H1 (cell line): Measurements from ENCODE around the gene MID1. TPM values are rescaled to one million over a fixed set of nuclear protein-coding genes. Genes with fewer than 3 reads are reported as not detected.

Experiments
- CTCF ChIA-PET: fragments of 300-600 bp; sonication (Branson Sonifier 250); formaldehyde crosslinking; loops from one replicate; lab custom pipeline; 2021; ENCODE audit not compliant: partially characterized antibody; lab: Charles Lee
- POLR2A ChIA-PET: fragments of 300-600 bp; sonication (Branson Sonifier 250); formaldehyde crosslinking; loops from one replicate; lab custom pipeline; 2021; ENCODE audit warnings: inconsistent platforms; ENCODE audit not compliant: partially characterized antibody; lab: Charles Lee
- DNase-seq, 2 experiments: peaks; one replicate each; pipeline versions ENCODE4 v3.0.0 to v3.0.0-alpha.2; 2010 to 2022; ENCODE audit warnings: low spot score in 2 of 2, low read depth in 1 of 2, mixed read lengths in 1 of 2
- FAIRE-seq: peaks from 2 replicates; lab custom pipeline; 2011; peaks lifted over from hg19 to GRCh38; lab: Jason Lieb, UNC
- H2AFZ ChIP-seq: 2 replicates; pipeline ENCODE4 v1.8.1; 2012; ENCODE audit warnings: low read length, inconsistent platforms
- H2AK5ac ChIP-seq: 2 replicates; pipeline ENCODE4 v1.6.1; 2013; ENCODE audit warnings: low read depth, low read length
- H2BK120ac ChIP-seq: replicated peaks from 2 replicates; pipeline ENCODE3; 2013; ENCODE audit warnings: low read depth, low read length, inconsistent platforms
- H2BK12ac ChIP-seq: 2 replicates; pipeline ENCODE4 v1.6.1; 2013; ENCODE audit warnings: low read depth, low read length
- H2BK15ac ChIP-seq: 2 replicates; pipeline ENCODE4 v1.6.1; 2013; ENCODE audit warnings: low read length
- H2BK20ac ChIP-seq: 2 replicates; pipeline ENCODE4 v1.6.1; 2013; ENCODE audit warnings: low read length
- H2BK5ac ChIP-seq: 2 replicates; pipeline ENCODE4 v1.6.1; 2013; ENCODE audit warnings: low read depth, low read length
- H3K14ac ChIP-seq: 2 replicates; pipeline ENCODE4 v1.6.1; 2013; ENCODE audit warnings: inconsistent platforms; ENCODE audit not compliant: insufficient read length
- H3K18ac ChIP-seq: 2 replicates; pipeline ENCODE4 v1.6.1; 2013; ENCODE audit warnings: low read length; ENCODE audit errors: extremely low read depth
- H3K23ac ChIP-seq: 2 replicates; pipeline ENCODE4 v1.6.1; 2013; ENCODE audit warnings: inconsistent platforms; ENCODE audit not compliant: insufficient read length
- H3K23me2 ChIP-seq: 2 replicates; pipeline ENCODE4 v1.6.1; 2013; ENCODE audit warnings: low read depth, low read length
- H3K27ac ChIP-seq: 2 replicates; pipeline ENCODE4 v1.6.1; 2011; ENCODE audit warnings: low read depth, low read length, inconsistent platforms
- H3K27me3 ChIP-seq, 4 experiments: replicated peaks in 1 of 4; 1 replicate in 1 of 4; 2 replicates in 3 of 4; pipeline versions ENCODE4 v1.6.1 to v1.8.1; 2011 to 2013; ENCODE audit warnings: low read length in 3 of 4, mild to moderate bottlenecking in 3 of 4, inconsistent platforms in 2 of 4, mixed read lengths in 2 of 4, moderate library complexity in 1 of 4; ENCODE audit not compliant: control insufficient read depth in 3 of 4, insufficient read depth in 3 of 4; ENCODE audit errors: extremely low read depth in 1 of 4
- H3K36me3 ChIP-seq, 4 experiments: 2 replicates each; pipeline versions ENCODE4 v1.6.1 to v1.8.1; 2011 to 2013; ENCODE audit warnings: mild to moderate bottlenecking in 4 of 4, low read length in 3 of 4, moderate library complexity in 2 of 4, control low read depth in 1 of 4, inconsistent platforms in 1 of 4; ENCODE audit not compliant: insufficient read depth in 4 of 4, control insufficient read depth in 2 of 4
- H3K4ac ChIP-seq: replicated peaks from 2 replicates; pipeline ENCODE3; 2013; ENCODE audit warnings: low read length, low read depth, mixed read lengths, inconsistent platforms; ENCODE audit not compliant: insufficient read length
- H3K4me1 ChIP-seq, 4 experiments: replicated peaks in 1 of 4; 1 replicate in 1 of 4; 2 replicates in 3 of 4; pipeline versions ENCODE4 v1.6.1 to v1.8.1; 2011 to 2013; ENCODE audit warnings: low read length in 3 of 4, inconsistent platforms in 2 of 4, mixed read lengths in 1 of 4; ENCODE audit not compliant: insufficient read depth in 4 of 4, control insufficient read depth in 3 of 4
- H3K4me2 ChIP-seq, 2 experiments: 2 replicates each; pipeline versions ENCODE4 v1.6.1 to v1.8.1; 2011 to 2013; ENCODE audit warnings: low read depth in 2 of 2, low read length in 2 of 2, control low read depth in 1 of 2, inconsistent platforms in 1 of 2, mild to moderate bottlenecking in 1 of 2; ENCODE audit not compliant: insufficient read depth in 1 of 2
- H3K4me3 ChIP-seq, 4 experiments: fragments of 200-600, 300-600 bp in 1 of 4; sonication (generic), shearing (Covaris generic), sonication (Bioruptor Twin) in 1 of 4; 2 replicates each; pipeline versions ENCODE4 v1.5.1 to v1.8.1; 2011 to 2016; ENCODE audit warnings: low read length in 4 of 4, low read depth in 3 of 4, control low read depth in 2 of 4, inconsistent platforms in 2 of 4, mild to moderate bottlenecking in 2 of 4, mixed read lengths in 1 of 4, moderate library complexity in 1 of 4; ENCODE audit not compliant: insufficient read depth in 2 of 4; ENCODE audit errors: extremely low read depth in 1 of 4
- H3K56ac ChIP-seq: replicated peaks from 2 replicates; pipeline ENCODE3; 2013; ENCODE audit warnings: low read depth, mild to moderate bottlenecking, mixed read lengths, low read length, inconsistent platforms; ENCODE audit not compliant: insufficient read length
- H3K79me1 ChIP-seq: 2 replicates; pipeline ENCODE4 v1.6.1; 2013; ENCODE audit warnings: low read depth, low read length, control low read depth
- H3K79me2 ChIP-seq, 2 experiments: 2 replicates each; pipeline versions ENCODE4 v1.6.1 to v1.8.1; 2012 to 2013; ENCODE audit warnings: low read length in 2 of 2, mild to moderate bottlenecking in 2 of 2, inconsistent platforms in 1 of 2; ENCODE audit not compliant: insufficient read depth in 2 of 2, control insufficient read depth in 1 of 2
- H3K9ac ChIP-seq, 4 experiments: replicated peaks in 1 of 4; 1 replicate in 1 of 4; 2 replicates in 3 of 4; pipeline versions ENCODE4 v1.6.1 to v1.8.1; 2011 to 2013; ENCODE audit warnings: low read depth in 3 of 4, low read length in 3 of 4, control low read depth in 2 of 4, mild to moderate bottlenecking in 2 of 4, moderate library complexity in 2 of 4, inconsistent platforms in 1 of 4; ENCODE audit errors: extremely low read depth in 1 of 4
- H3K9me3 ChIP-seq, 2 experiments: 2 replicates each; pipeline versions ENCODE4 v1.6.1 to v1.8.1; 2012 to 2013; ENCODE audit warnings: mild to moderate bottlenecking in 2 of 2, moderate library complexity in 2 of 2, control low read depth in 1 of 2, inconsistent platforms in 1 of 2, low read depth in 1 of 2, low read length in 1 of 2, mixed read lengths in 1 of 2; ENCODE audit not compliant: insufficient read depth in 2 of 2
- H4K20me1 ChIP-seq, 2 experiments: replicated peaks in 1 of 2; 2 replicates each; pipeline versions ENCODE3 to v1.8.1; 2011 to 2013; ENCODE audit warnings: inconsistent platforms in 2 of 2, low read length in 2 of 2, mild to moderate bottlenecking in 1 of 2; ENCODE audit not compliant: insufficient read depth in 2 of 2, control insufficient read depth in 1 of 2
- H4K5ac ChIP-seq: 2 replicates; pipeline ENCODE4 v1.6.1; 2013; ENCODE audit warnings: low read length, low read depth, mixed read lengths, inconsistent platforms; ENCODE audit not compliant: insufficient read length
- H4K8ac ChIP-seq: 2 replicates; pipeline ENCODE4 v1.8.0; 2013; ENCODE audit warnings: mild to moderate bottlenecking, moderate library complexity, low read length, inconsistent platforms; ENCODE audit not compliant: insufficient read depth; ENCODE audit errors: extremely low read depth
- H4K91ac ChIP-seq: replicated peaks from 2 replicates; pipeline ENCODE3; 2013; ENCODE audit warnings: low read length, mixed read lengths, inconsistent platforms; ENCODE audit not compliant: insufficient read length
- ASH2L ChIP-seq: fragments of 200-600, 300-600 bp; sonication (generic); IDR thresholded peaks from one replicate; pipeline ENCODE4 v1.7.1; 2017; ENCODE audit warnings: low read length
- ATF3 ChIP-seq: IDR thresholded peaks from 2 replicates; pipeline ENCODE4 v1.6.1; 2011; ENCODE audit warnings: low read depth, mild to moderate bottlenecking, low read length; ENCODE audit not compliant: insufficient read depth
- BRCA1 ChIP-seq: IDR thresholded peaks from 2 replicates; pipeline ENCODE4 v1.6.1; 2012; ENCODE audit warnings: low read depth, low read length, improper control_type of control experiment
- CREB1 ChIP-seq: IDR thresholded peaks from 2 replicates; pipeline ENCODE4 v1.6.1; 2012; ENCODE audit warnings: inconsistent platforms
- CTBP2 ChIP-seq: IDR thresholded peaks from 2 replicates; pipeline ENCODE4 v1.7.0; 2011; ENCODE audit warnings: borderline replicate concordance, mild to moderate bottlenecking, moderate library complexity, mixed read lengths, low read length; ENCODE audit not compliant: insufficient read depth, insufficient read length
- EP300 ChIP-seq, 2 experiments: IDR thresholded peaks; 1 replicate in 1 of 2; 2 replicates in 1 of 2; pipeline ENCODE4 v1.6.1; 2011 to 2012; ENCODE audit warnings: low read depth in 2 of 2, low read length in 2 of 2, mild to moderate bottlenecking in 2 of 2, borderline replicate concordance in 1 of 2, inconsistent platforms in 1 of 2, moderate library complexity in 1 of 2
- EZH2 ChIP-seq: fragments of 200-600 bp; sonication (generic); IDR thresholded peaks from 2 replicates; pipeline ENCODE4 v1.7.1; 2012; ENCODE audit warnings: low read depth, mild to moderate bottlenecking, moderate library complexity, low read length, inconsistent platforms; ENCODE audit not compliant: severe bottlenecking
- JUN ChIP-seq: IDR thresholded peaks from 2 replicates; pipeline ENCODE4 v1.6.1; 2011; ENCODE audit warnings: low read depth, mild to moderate bottlenecking, improper control_type of control experiment, low read length
- RFX5 ChIP-seq: IDR thresholded peaks from 2 replicates; pipeline ENCODE4 v1.6.1; 2011; ENCODE audit warnings: low read depth, low read length, improper control_type of control experiment, borderline replicate concordance
- RXRA ChIP-seq: IDR thresholded peaks from 2 replicates; pipeline ENCODE4 v1.6.1; 2011; ENCODE audit warnings: low read depth, mild to moderate bottlenecking, low read length, moderate library complexity; ENCODE audit not compliant: insufficient read depth
- TCF12 ChIP-seq: IDR thresholded peaks from 2 replicates; pipeline ENCODE4 v1.6.1; 2011; ENCODE audit warnings: low read depth, mild to moderate bottlenecking, low read length
- ZNF274 ChIP-seq: IDR thresholded peaks from 2 replicates; pipeline ENCODE4 v1.7.0; 2012; ENCODE audit warnings: low read length, borderline replicate concordance; ENCODE audit errors: extremely low read depth
- WGBS, 2 experiments: shearing (Covaris generic) in 1 of 2; methylation state at CpG; one replicate each; pipeline versions ENCODE4 v1.1.6 to v1.1.7; 2013 to 2015; ENCODE audit warnings: low lambda C conversion rate in 2 of 2, mixed read lengths in 2 of 2, inconsistent platforms in 1 of 2, low coverage in 1 of 2, missing lambda C conversion rate in 1 of 2; ENCODE audit not compliant: insufficient replicate concordance in 2 of 2, insufficient coverage in 1 of 2, insufficient read length in 1 of 2; ENCODE audit errors: extremely low coverage in 1 of 2, missing lambda C conversion rate in 1 of 2; 5-methylcytosine and 5-hydroxymethylcytosine counted together
- polyA plus RNA-seq, 7 experiments: library from polyadenylated mRNA; depleted of rRNA in 3 of 7; stranded (reverse) in 5 of 7; unstranded in 2 of 7; fragments of >200 nt in 5 of 7; fragments of 200-250 nt in 2 of 7; gene quantifications; 1 replicate in 5 of 7; 2 replicates in 1 of 7; 4 replicates in 1 of 7; pipeline versions ENCODE4 v1.2.1 to v1.2.3, GENCODE V29; 2011 to 2013; ENCODE audit warnings: missing spikeins in 2 of 7, mixed read lengths in 2 of 7
- total RNA-seq: library from RNA; stranded (reverse); fragmentation: NEBNext Ultra II Directional; extraction: Animal tissue kit (Norgen Biotek cat#: 25700); gene quantifications from 2 replicates; pipeline ENCODE4 v1.2.1, GENCODE V29; 2021
- TF ChIP-seq, protein P1 (sequence below): IDR thresholded peaks from 2 replicates; pipeline ENCODE4 v1.6.1; 2011; ENCODE audit warnings: low read length, improper control_type of control experiment

The MID1 gene
- total and polyA plus RNA-seq, 2 of the 8 experiments (the other 6 are each of a cell fraction or from before 2014, with no cell fraction given): 12.9 to 54.3 TPM

GRCh38 chrX:10629905-10630304 is 9.5 kb upstream of the MID1 start:
- H3K18ac ChIP-seq: no peak overlapping the region
- H4K5ac ChIP-seq: no peak overlapping the region
- peaks cover 0 to 4% (median 0%) of the 10 kb centered on the region in 4 experiments; a peak in 2 of 7 replicates for H3K4me1 ChIP-seq
- H3K4me3 ChIP-seq: no peak overlapping the region
- WGBS, 2 experiments: 94% methylated on average over 3 of the region's 3 CpGs; no CpG with 5 or more reads in 1 of the 2 experiments
- no peak for FAIRE-seq
- no peak overlapping the region for H3K27ac ChIP-seq
- H2BK15ac ChIP-seq: no peak overlapping the region
- H3K9ac ChIP-seq: no peak overlapping the region
- H3K56ac ChIP-seq: no peak overlapping the region
- no peaks in the 10 kb centered on the region for H3K27me3 ChIP-seq
- H3K14ac ChIP-seq: no peak overlapping the region
- no peak overlapping the region for H4K8ac ChIP-seq
- no peak overlapping the region for H2BK12ac ChIP-seq
- no peaks in the 10 kb centered on the region for H3K36me3 ChIP-seq
- CTCF ChIA-PET: no interaction called here
- no peaks in the 10 kb centered on the region for H3K23me2 ChIP-seq
- no peak for TF ChIP-seq TCF12
- no peak for TF ChIP-seq CREB1
- TF ChIP-seq BRCA1: no peak
- no peak for TF ChIP-seq JUN
- TF ChIP-seq, protein P1, sequence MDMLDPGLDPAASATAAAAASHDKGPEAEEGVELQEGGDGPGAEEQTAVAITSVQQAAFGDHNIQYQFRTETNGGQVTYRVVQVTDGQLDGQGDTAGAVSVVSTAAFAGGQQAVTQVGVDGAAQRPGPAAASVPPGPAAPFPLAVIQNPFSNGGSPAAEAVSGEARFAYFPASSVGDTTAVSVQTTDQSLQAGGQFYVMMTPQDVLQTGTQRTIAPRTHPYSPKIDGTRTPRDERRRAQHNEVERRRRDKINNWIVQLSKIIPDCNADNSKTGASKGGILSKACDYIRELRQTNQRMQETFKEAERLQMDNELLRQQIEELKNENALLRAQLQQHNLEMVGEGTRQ: no peak
- no peak for TF ChIP-seq ZNF274
- TF ChIP-seq EZH2: no peak
- TF ChIP-seq RXRA: no peak
- TF ChIP-seq RFX5: no peak
- TF ChIP-seq CTBP2: no peak
- no peak for TF ChIP-seq ATF3
- TF ChIP-seq ASH2L: no peak
- TF ChIP-seq EP300 (IDR thresholded peaks at IDR 0.05; ENCODE audit: borderline replicate concordance in 1 of 2, low read depth in 2 of 2, low read length in 2 of 2): no peak
- TF ChIP-seq, all 59 proteins: peak for 0
- H2BK5ac ChIP-seq: no peak overlapping the region
- H3K23ac ChIP-seq: no peak overlapping the region
- H2AFZ ChIP-seq: no peak overlapping the region
- no peak overlapping the region for H3K4me2 ChIP-seq
- no peaks in the 10 kb centered on the region for H3K79me1 ChIP-seq
- no peak overlapping the region for H4K91ac ChIP-seq
- H3K4ac ChIP-seq: no peak overlapping the region
- no peaks in the 10 kb centered on the region for H4K20me1 ChIP-seq
- H3K79me2 ChIP-seq: no peaks in the 10 kb centered on the region
- H3K9me3 ChIP-seq: no peaks in the 10 kb centered on the region
- H2BK20ac ChIP-seq: no peak overlapping the region
- DNase-seq: no peak
- POLR2A ChIA-PET: interaction anchor here (0.6 to 2.8 kb wide), 2 partner anchors 9 to 10 kb away, joined by 4 to 9 read pairs; partner anchors contain the start of gene MID1
- H2BK120ac ChIP-seq: no peak overlapping the region
- H2AK5ac ChIP-seq: no peak overlapping the region
